Peyer's patch (tissue), 4 donors: Measurements from ENCODE around the gene GSTO2.

Experiments used
- CTCF ChIP-seq, 6 experiments: fragments of 450-650 bp in 4 of 6; fragments of 200-600 bp in 2 of 6; sonication (generic) in 1 of 6; IDR thresholded peaks; one replicate each; pipeline ENCODE4 v1.5.1; 2017 to 2019; ENCODE audit warnings: antibody characterized with exemption in 6 of 6, mild to moderate bottlenecking in 3 of 6, moderate library complexity in 1 of 6
- POLR2A ChIP-seq, 2 donors: fragments of 450-650 bp; IDR thresholded peaks; one replicate each; pipeline ENCODE4 v1.5.1; 2017; ENCODE audit warnings: antibody characterized with exemption in 2 of 2, mild to moderate bottlenecking in 2 of 2, moderate library complexity in 2 of 2

- TF ChIP-seq CTCF (IDR thresholded peaks at IDR 0.05) (no peak), POLR2A (IDR thresholded peaks at IDR 0.05) (no peak)
These were observed 34.8 kb downstream of the GSTO2 start for GRCh38 chr10:104303594-104304355.
